OCI-LY3 (cell line): Measurements from ENCODE around the gene SMPX.

Source experiments
- H2AFZ ChIP-seq: fragments of 200-600, 300-600 bp; shearing (Covaris generic); 2 replicates; pipeline ENCODE4 v1.6.0; 2014; ENCODE audit warnings: antibody characterized with exemption, low read depth, low read length
- H3K27ac ChIP-seq: fragments of 200-600, 300-600 bp; sonication (generic); 2 replicates; pipeline ENCODE4 v1.5.1; 2014; ENCODE audit warnings: mild to moderate bottlenecking, low read length, moderate library complexity, mixed read lengths
- H3K27me3 ChIP-seq: fragments of 200-600, 300-600 bp; sonication (generic); 2 replicates; pipeline ENCODE4 v1.6.1; 2014; ENCODE audit warnings: low read depth, low read length, mixed read lengths
- H3K36me3 ChIP-seq: fragments of 200-600, 300-600 bp; sonication (generic); replicated peaks from 2 replicates; pipeline ENCODE3; 2014; ENCODE audit warnings: low read depth, low read length, mixed read lengths
- H3K4me1 ChIP-seq: fragments of 300-600, 200-600 bp; sonication (generic); 2 replicates; pipeline ENCODE4 v1.6.1; 2014; ENCODE audit warnings: low read length, mixed read lengths
- H3K4me2 ChIP-seq: fragments of 200-600, 300-600 bp; sonication (generic); 2 replicates; pipeline ENCODE4 v1.6.1; 2014; ENCODE audit warnings: low read length, mixed read lengths
- H3K4me3 ChIP-seq: fragments of 300-600, 200-600 bp; sonication (generic); 2 replicates; pipeline ENCODE4 v1.5.1; 2014; ENCODE audit warnings: antibody characterized with exemption, mild to moderate bottlenecking, low read length, moderate library complexity
- H3K79me2 ChIP-seq: fragments of 300-600, 200-600 bp; shearing (Covaris generic); 2 replicates; pipeline ENCODE4 v1.6.1; 2014; ENCODE audit warnings: mild to moderate bottlenecking, low read length, mixed read lengths
- H3K9ac ChIP-seq: fragments of 300-600, 200-600 bp; shearing (Covaris generic); 2 replicates; pipeline ENCODE4 v1.6.0; 2014; ENCODE audit warnings: mild to moderate bottlenecking, low read length, moderate library complexity
- H3K9me3 ChIP-seq: fragments of 200-600, 300-600 bp; shearing (Covaris generic); 2 replicates; pipeline ENCODE4 v1.6.1; 2014; ENCODE audit warnings: low read length, mixed read lengths; ENCODE audit not compliant: insufficient read depth
- H4K20me1 ChIP-seq: fragments of 200-600, 300-600 bp; sonication (generic); 2 replicates; pipeline ENCODE4 v1.6.1; 2016; ENCODE audit warnings: low read length, mixed read lengths; ENCODE audit not compliant: insufficient read depth
- CTCF ChIP-seq: fragments of 200-600, 300-600 bp; sonication (generic); IDR thresholded peaks from 2 replicates; pipeline ENCODE4 v1.5.1; 2014; ENCODE audit warnings: antibody characterized with exemption, low read length, low read depth
- EZH2phosphoT487 ChIP-seq: fragments of 200-600 bp; shearing (Covaris generic); IDR thresholded peaks from 2 replicates; pipeline ENCODE4 v1.6.1; 2018; ENCODE audit warnings: antibody characterized with exemption, mixed run types, low read depth

The SMPX gene

GRCh38 chrX:21711129-21711847 lies 46.6 kb downstream of the SMPX start:
- no peak overlapping the region for H3K9ac ChIP-seq
- H3K4me1 ChIP-seq: no peaks in the 10 kb centered on the region
- no peak for TF ChIP-seq CTCF
- TF ChIP-seq EZH2phosphoT487: no peak
- H3K36me3 ChIP-seq: no peaks in the 10 kb centered on the region
- H3K4me3 ChIP-seq: no peak overlapping the region
- no peak overlapping the region for H2AFZ ChIP-seq
- no peak overlapping the region for H3K4me2 ChIP-seq
- no peaks in the 10 kb centered on the region for H3K9me3 ChIP-seq
- no peak overlapping the region for H3K27ac ChIP-seq
- no peaks in the 10 kb centered on the region for H3K79me2 ChIP-seq
- no peaks in the 10 kb centered on the region for H3K27me3 ChIP-seq
- H4K20me1 ChIP-seq: no peaks in the 10 kb centered on the region

- no peak overlapping the region for H2AFZ ChIP-seq
Measured at GRCh38 chrX:21708116-21708515, 49.8 kb downstream of the SMPX start.

GRCh38 chrX:21705225-21705624 lies 52.7 kb downstream of the SMPX start:
- Histone ChIP-seq H3K9ac (no peak overlapping the region), H3K4me1 (no peaks in the 10 kb centered on the region), H4K20me1 (no peaks in the 10 kb centered on the region), H3K9me3 (no peaks in the 10 kb centered on the region), H3K27ac (no peak overlapping the region), H3K79me2 (no peaks in the 10 kb centered on the region), H3K27me3 (no peaks in the 10 kb centered on the region), H3K4me2 (no peak overlapping the region), H2AFZ (no peak overlapping the region), H3K4me3 (no peak overlapping the region), H3K36me3 (no peaks in the 10 kb centered on the region)
- no peak for TF ChIP-seq EZH2phosphoT487
- TF ChIP-seq CTCF: no peak

More at GRCh38 chrX:21708116-21708515, 49.8 kb downstream of the SMPX start:
- Histone ChIP-seq H3K9ac (no peak overlapping the region), H3K9me3 (no peaks in the 10 kb centered on the region), H3K36me3 (no peaks in the 10 kb centered on the region), H3K27ac (no peak overlapping the region), H3K4me2 (no peak overlapping the region), H3K79me2 (no peaks in the 10 kb centered on the region), H3K4me3 (no peak overlapping the region), H3K27me3 (no peaks in the 10 kb centered on the region), H3K4me1 (no peaks in the 10 kb centered on the region), H4K20me1 (no peaks in the 10 kb centered on the region)
- TF ChIP-seq EZH2phosphoT487: no peak
- TF ChIP-seq CTCF: peak; percentile 52

- peaks cover 10% of the 10 kb centered on the region for H3K4me1 ChIP-seq
- TF ChIP-seq EZH2phosphoT487: no peak
- TF ChIP-seq CTCF: no peak
- H3K27me3 ChIP-seq: no peaks in the 10 kb centered on the region
- H3K79me2 ChIP-seq: no peaks in the 10 kb centered on the region
- no peak overlapping the region for H3K4me3 ChIP-seq
- no peaks in the 10 kb centered on the region for H4K20me1 ChIP-seq
- no peak overlapping the region for H3K27ac ChIP-seq
- H3K36me3 ChIP-seq: no peaks in the 10 kb centered on the region
- H3K9ac ChIP-seq: no peak overlapping the region
- no peaks in the 10 kb centered on the region for H3K9me3 ChIP-seq
- no peak overlapping the region for H2AFZ ChIP-seq
- no peak overlapping the region for H3K4me2 ChIP-seq
Measured at GRCh38 chrX:21702725-21703124, 55.2 kb downstream of the SMPX start.
